GM19238 (cell line): ENCODE data around the gene BPIFB4.
"Not testable (repeated sequence)": the region's sequence is repeated elsewhere in the genome, so short reads cannot be mapped to it uniquely, and the experiment has no call there.

Experiments
- DNase-seq: peaks from one replicate; pipeline ENCODE4 v3.0.0; 2011; ENCODE audit warnings: low spot score; ENCODE audit not compliant: insufficient read length

Gene BPIFB4

DNA sequence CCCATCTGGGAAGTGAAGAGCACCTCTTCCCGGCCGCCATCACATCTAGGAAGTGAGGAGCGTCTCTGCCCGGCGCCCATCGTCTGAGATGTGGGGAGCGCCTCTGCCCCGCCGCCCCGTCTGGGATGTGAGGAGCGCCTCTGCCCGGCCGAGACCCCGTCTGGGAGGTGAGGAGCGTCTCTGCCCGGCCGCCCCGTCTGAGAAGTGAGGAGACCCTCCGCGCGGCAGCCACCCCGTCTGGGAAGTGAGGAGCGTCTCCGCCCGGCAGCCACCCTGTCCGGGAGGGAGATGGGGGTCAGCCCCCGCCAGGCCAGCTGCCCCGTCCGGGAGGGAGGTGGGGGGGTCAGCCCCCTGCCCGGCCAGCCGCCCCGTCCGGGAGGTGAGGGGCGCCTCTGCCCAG lies 36.1 kb downstream of the BPIFB4 start:
- not testable (repeated sequence) for DNase-seq

DNA sequence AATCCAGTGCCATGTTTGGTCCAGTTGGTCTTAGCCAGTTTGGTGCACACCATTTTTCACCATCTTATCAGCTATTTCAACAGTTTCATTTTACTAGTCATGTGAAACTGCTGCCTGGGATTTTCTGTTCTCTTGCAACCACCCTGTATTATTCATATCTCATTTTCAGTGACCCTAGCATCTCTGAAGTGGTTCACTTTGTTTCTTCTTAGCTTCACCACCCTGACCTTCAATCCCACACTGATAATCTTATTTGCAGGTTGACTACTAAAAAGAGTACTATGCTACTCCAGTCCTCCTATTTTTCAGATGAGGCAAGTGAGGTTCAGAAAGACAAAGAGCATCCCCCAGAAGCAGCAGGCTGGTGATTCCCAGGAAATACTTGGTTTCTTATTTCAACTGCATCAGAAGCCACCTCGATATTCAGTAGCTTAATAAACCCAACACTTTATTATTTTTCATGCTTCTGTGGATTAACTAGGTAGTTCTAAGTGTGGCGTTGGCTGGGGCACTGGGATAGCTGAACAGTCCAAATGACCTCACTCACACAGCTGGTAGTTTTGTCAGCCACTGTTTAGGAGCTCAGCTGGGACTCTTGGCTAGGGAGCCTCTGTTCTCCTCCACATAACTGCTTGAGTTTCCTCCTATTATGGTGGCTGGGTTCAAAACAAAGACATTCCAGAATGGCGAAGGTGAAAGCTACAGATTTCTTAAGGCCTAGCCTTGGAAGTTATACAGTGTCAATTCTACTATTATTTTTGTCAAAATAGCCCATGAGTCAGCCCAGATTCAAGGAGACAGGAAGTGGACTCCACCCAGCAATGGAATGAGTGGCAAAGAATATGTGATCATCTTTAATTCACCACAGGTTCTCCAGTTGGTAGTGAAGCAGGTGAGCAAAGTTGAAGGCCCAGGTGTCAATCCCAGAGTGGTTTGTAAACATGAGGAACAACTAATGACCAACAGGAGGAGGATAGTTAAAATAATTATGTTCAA lies 40.6 kb downstream of the BPIFB4 start:
- DNase-seq = no peak

DNA sequence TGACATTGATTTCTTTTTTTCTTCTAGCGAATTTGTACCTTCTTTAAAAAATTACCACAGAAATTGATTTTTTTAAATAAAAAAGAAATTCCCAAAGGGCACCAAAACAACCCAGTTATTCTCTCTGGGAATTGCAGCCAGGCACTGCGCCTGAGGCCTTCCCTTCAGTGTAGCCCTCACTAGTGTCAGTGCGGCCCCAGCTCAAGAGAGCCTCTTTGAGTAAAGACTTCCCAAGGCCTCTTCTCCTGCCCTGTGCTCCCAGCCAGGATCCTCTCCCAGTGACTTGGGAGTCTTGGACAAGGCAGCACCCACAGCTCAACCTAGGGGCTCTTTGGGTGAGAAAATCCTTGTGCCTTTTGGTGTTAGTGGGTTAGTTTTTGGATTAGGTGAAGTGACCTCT lies 41.5 kb downstream of the BPIFB4 start:
- DNase-seq = no peak

DNA sequence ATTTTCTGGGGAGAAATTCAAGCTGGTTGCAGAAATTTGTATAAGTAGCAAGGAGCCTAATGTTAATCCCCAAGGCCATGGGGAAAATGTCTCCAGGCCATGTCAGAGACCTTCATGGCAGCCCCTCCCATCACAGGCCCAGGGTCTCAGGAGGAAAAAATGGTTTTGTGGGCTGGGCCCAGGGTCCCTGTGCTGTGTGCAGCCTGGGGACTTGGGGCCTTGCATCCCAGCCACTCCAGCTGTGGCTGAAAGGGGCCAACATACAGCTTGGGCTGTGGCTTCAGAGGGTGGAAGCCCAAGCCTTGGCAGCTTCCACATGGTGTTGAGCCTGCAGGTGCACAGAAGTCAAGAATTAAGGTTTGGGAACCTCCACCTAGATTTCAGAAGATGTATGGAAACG lies 42.9 kb downstream of the BPIFB4 start:
- DNase-seq = not testable (repeated sequence)

DNA sequence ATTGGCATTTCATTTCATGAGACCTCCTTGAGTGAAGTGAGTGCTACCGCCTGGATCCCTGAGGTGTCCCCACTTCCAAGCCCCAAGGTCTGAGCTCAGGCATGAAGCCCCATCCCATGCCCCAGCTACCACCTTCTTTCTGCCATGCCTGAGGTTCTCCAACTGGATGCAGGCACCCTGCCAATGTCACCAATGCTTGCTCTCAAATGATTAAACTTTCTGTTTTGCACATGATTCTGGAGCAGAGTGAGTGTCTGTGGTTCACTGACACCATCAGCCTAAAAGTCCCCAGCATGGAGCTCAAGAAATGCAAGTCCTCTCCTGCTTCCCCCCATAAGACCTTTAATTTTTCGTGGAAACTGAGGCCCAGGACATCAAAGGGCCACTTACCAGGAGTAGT lies 44.8 kb downstream of the BPIFB4 start:
- no peak for DNase-seq

DNA sequence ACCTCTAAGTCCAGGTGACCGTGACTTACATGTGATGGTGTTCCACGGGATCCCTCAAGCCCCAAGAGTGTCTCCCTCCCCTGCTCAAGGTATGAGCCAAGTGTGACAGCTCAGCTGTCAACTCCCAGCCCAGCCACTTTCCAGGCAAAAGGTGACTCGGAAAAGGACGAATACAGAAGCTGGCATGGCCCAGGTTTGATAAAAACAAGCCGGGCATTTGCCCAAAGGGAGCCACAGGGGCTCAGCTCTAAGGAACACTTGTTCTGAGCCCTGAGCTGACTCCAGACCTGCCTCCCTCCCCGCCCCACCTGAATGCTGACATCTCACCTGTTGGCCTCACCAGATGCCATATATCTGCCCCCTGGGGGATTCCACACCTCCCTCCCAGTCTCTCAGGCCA lies 45.6 kb downstream of the BPIFB4 start:
- no peak for DNase-seq

DNA sequence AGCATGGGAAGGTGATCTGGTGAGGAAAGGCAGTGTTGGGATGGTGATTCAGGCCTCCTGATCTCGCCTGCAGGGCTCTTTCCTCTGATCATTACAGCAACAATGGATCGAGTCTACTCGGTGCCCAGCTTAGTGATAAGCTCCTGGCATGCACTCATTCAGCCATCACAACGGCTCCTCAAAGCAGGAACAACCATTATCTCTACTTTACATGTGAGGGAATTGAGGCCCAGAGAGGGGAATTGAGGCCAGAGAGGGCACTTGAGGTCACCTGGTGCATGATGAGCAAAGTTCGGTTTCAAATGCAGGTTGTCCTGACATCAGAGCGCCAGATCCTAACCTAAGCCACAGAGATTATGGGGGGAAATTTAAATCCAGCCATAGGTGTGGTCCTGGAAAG lies 46.5 kb downstream of the BPIFB4 start:
- no peak for DNase-seq

DNA sequence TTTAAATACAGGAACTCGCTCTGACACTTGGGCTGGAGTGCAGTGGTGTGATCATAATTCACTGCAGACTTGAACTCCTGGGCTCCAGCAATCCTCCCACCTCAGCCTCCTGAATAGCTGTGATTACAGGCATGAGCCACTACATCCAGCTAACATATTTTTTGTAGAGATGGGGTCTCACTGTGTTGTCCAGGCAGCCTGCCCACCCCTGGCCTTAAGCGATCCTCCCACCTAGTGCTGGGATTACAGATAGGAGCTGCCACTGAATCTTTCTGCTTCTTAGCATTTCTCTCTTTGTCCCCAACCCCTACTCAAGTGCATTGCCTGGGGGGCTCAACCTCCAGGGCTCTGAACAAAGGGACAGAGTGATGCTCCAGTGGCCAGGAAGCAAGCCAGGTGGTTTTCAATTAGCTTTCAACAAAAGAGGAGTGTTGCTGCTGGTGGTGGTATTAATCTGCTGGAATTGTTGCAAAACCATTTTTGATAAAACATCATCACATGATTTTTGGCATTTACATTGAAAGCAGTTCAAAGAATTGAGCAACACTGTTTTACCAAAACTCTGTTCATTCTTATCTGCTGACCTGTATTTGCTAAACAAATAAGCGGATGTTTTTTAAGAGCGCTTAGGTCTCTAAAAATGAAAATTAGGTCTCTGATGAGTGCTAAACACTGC lies 48.1 kb downstream of the BPIFB4 start:
- no peak for DNase-seq

DNA sequence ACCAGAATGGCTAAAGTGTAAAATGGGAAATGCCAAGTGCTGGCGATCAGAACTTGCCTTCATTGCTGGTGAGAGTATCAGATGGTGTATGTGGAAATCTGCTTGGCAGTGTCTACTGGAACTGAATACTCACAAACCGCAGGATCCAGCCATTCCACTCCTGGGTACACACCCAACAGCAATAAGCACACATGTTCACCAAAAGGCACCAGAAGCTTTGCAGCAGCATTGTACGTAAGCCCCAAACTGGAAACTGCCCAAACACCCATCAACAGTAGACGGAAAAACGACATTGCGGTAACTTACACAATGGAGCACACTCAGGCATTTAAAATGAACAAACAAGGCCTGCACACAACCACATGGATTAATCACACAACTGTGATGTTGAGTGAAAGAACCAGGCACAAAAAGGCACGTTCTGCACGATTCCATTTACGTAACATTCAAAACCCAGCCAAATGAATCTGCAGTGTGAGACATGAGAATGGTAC lies 51.2 kb downstream of the BPIFB4 start:
- no peak for DNase-seq

DNA sequence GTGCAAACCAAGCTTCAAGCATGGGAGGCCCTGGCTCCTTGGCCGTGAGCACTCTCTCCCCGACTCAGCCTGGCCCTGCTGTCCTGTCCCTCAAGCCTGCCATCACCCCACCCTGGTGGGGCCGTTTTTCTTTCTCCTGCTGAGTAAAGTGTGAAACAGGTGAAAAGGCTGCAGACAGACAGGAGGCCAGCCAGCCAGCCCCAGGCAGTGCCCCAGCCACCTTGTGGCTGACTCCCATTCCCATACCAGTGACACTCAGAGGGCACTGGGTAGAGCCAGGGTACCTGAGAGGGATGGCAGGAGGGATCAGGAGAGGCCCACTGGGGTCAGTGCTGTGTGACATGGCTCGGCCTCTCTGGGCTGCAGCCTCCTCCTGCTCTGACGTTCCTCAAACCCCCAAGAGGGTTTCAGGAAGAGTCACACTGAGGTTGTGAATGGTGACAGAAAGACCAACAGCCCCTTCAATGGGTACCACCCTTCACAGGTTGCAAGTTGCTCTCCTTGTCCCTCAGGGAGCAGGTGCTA lies 52.6 kb downstream of the BPIFB4 start:
- DNase-seq = no peak

DNA sequence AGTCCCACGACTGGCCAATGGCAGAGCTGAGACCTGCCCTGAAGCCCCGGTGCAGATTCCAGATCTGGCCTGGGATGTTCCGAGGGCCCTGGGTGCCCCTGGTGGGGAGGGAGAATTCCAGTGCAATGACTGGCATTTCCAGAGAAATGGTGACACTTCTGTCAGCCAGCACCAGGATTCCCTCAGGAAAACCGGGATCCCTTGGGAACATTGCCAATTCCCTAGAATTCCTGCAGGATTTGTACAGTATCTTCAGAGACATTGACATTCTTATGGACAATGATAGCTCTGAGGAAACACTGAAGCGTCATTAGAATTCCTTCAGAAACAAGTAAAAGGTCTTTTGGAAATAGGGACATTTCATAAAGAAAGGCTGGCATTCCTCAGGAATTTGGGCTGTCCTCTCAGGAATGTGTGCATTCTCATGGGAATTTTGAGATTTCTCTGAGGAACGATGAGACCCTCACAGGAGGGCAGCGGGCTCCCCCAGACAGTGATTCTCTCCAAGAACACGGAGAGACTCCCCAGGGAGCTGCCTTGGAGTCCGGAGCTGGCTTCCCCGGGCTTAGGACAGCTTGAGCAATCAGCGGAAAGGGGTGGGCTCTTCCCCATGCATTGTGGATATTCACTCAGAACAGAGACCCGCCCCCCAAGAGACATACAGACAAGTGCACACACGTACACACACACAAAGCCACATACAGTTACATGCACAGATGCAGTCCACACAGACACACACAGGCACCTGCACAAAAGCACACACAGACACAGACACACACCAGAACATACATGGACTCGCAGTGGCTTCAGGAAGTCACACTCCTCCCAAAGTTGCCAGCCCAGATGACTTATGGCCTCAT lies 53.3 kb downstream of the BPIFB4 start:
- no peak for DNase-seq

DNA sequence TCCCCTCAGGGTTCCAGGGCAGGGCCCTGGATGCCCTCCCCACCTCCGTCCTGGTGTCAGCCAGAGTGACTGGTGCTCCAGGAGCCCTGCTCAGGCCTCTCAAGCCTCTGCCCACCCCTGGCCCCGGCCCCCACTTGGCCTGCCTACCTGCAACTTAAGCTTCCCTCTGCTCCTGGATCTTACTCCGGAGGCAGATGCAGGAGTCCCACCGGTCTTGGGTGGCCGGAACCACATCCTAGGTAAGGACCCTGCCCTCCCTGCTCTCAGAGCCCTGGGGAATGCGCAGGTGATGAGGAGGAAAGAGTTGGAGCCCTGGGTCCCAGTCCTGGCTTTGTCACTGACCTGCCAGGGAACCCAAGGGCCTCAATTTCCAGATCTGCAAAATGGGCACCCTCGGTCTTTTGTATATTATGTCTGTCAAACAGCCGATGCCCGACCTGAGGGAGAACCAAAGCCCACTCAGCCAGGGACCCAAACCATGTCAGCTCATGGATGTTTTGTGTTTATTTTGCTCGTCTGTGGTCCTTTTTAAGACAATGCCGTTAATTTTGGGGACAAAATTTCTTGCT lies 54.0 kb downstream of the BPIFB4 start:
- DNase-seq = no peak

DNA sequence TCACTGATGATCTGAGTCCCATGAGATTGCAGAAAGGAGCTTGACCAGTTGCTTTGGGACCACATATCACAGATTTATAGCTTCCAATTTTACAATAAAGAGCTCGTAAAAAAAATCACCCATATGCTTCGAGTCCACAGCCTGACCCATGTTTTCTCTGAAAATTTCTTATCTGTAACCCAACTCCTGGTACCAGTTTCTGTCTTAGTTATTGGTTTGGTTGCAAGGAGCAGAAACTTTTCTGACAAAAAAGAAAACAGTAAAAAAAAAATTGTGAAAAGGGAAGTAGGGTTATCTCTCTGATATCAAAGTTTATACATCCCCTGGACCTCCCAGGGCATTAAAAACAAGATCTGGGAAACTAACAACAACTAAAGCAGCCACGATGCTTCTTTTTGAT lies 57.8 kb downstream of the BPIFB4 start:
- no peak for DNase-seq

DNA sequence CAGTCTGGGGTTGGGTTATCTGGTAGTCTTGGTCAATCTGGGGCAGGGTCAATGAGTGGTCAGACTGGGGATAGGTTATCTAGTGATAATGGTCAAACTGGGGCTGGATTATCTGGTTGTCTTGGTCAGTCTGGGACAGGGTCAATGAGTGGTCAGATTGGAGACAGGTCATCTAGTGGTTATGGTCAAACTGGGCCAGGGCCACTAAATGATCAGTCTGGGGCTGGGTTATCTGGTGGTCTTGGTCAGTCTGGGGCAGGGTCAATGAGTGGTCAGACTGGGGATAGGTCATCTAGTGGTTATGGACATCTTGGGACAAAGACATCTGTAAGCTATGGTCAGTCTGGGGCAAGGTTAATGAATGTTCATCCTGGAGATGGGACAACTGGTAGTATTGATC lies 60.0 kb downstream of the BPIFB4 start:
- DNase-seq = no peak

DNA sequence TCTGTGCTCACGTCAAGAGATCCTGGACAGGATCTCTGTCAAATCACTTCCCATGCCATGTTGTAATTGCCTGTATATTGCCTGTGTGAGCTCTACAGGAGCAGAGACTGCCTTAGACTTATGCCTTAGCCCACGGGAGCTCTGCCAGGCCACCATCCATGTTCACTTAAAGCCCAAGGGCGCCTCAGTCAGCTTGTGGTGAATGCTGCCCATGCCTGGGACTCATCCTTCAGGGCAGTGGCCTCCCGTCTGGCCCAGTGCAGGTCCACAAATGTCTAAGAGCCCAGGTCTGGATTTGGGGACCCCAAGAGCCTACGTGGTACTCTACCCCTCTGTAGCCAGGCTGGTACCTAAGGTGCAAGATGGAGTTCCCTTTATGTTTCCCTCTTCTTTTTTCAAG lies 66.1 kb downstream of the BPIFB4 start:
- DNase-seq = no peak

DNA sequence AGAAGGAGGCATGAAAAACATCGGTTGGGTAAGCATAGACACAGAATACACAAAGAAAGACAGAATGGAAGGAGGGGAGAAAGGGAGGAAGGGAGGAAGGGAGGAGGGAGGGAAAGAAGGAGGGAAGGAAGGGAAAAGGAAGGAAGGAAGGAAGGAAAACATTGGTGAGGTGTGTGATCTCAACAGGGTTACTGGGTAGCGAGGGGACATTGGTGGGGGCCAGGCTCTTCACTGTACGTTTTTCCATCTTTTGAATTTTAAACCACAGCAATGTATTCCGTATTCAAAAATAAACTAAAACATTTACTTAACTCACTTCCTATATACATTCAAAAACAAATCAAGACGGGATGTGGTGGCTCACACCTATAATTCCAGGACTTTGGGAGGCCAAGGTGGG lies 67.9 kb downstream of the BPIFB4 start:
- DNase-seq = no peak

DNA sequence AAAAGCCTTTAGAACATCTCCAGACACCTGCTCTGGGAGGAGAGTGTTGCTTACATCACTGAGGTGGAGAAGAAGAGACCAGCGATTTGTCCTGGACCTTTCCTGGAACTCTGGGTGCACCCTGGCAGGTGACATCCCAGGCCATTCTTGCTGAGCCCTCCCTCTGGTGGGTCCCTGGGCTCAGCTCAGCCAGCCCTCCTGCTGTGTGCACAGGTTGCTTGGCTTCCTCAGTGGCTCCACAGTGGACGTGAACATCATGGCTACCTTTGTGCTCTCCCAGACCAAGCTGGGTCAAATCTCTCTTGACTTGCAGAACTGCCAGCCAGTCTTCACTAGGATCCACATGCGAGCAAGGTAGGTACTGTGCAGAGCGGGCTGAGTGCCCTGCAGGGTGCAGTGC lies 68.6 kb downstream of the BPIFB4 start:
- DNase-seq = no peak

DNA sequence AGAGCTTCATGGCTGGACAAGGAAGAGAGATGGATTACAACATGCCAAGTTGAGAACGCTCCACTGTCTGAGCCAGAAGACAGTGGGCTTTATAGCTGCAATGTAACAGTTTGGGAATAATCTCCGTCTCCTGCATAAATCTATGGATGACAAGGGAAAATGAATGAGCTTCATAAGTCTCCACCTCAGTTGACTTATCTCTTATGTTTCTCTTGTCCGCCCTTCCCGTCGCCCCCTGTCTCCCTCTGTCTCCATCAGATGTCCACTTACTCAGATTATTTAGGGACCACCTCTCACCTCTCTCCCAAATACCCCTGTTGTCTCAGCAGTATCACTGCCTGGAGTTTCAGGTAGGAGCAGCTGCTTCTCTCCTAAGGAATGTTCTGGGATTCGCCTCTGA lies 74.8 kb downstream of the BPIFB4 start:
- DNase-seq = no peak

DNA sequence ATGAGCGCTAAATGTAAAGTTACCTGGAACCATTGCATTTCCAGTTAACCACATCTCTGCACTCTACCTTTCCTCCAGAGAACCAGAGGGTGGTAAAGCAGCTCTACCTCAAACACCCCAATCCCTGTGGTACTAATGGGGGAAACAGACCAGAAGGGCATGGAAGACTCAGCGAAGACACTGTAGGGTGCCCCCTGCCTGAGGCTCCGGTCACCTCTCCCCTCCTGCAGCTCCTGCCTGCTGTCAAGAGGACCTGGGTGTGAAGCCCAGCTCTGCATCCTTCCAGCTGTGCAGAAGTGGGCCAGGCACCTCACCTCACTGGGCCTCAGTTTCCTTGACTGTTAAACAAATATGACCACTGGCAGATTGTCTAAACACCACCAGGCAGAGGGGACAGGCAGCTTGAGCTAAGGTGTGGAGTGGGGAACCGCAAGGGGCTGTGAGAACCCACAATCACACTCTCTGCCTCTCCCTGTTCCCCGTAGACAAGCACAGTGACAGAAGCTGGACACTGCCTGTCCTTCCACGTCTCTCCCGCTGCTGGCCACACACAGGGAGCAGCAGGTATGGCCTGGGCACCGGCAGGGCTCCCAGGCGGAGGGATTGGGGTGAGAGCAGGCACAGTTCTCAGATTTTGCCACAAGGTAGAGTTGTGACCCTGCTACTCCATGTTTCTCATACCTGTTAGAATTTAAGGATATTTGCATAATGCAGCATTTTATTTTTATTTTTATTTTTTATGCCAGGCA lies 79.4 kb downstream of the BPIFB4 start:
- DNase-seq = no peak

DNA sequence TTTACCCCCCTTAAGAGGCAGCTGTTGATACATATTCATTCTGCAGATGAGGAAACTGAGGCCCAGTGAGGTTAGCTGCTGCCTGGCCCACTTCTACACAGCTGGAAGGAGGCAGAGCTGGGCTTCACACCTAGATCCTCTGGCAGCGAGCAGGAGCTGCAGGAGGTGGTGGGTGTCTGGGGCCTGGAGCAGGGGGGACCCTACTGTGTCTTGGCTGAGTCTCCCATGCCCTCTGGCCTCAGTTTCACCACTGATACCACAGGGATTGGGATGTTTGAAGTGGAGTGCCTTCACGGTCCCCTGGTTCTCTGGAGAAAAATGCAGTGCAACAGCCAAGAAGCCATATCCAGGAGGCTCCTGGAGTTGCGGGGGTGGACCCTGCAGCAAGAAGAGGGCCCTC lies 80.3 kb downstream of the BPIFB4 start:
- DNase-seq = no peak
